SK-N-SH (cell line): ENCODE results near the gene PODN.

Experiments used
- CTCF ChIP-seq: fragments of 200-600 bp; sonication (generic); IDR thresholded peaks from 2 replicates; pipeline ENCODE4 v1.6.1; 2017; ENCODE audit warnings: antibody characterized with exemption, mild to moderate bottlenecking, moderate library complexity
- RCOR1 ChIP-seq: fragments of 150-350 bp; IDR thresholded peaks from 2 replicates; pipeline ENCODE4 v1.6.1; 2017; ENCODE audit warnings: antibody characterized with exemption, low read length
- REST ChIP-seq: IDR thresholded peaks from 2 replicates; pipeline ENCODE4 v1.6.1; 2012; ENCODE audit warnings: mild to moderate bottlenecking, low read depth, low read length, moderate library complexity

GRCh38 chr1:53078333-53079101 lies 16.5 kb downstream of the PODN start:
- TF ChIP-seq RCOR1: no peak
- no peak for TF ChIP-seq CTCF
- no peak for TF ChIP-seq REST
